HG02571 (cell line): ENCODE measurements around the gene EPSTI1.
"Not testable (repeated sequence)": the region's sequence is repeated elsewhere in the genome, so short reads cannot be mapped to it uniquely, and the experiment has no call there.

Experiments used
- ATAC-seq: cut with Tn5 transposase; IDR thresholded peaks from one replicate; pipeline ENCODE4 v1.9.1; 2021; ENCODE audit warnings: mild to moderate bottlenecking, moderate library complexity; ENCODE audit not compliant: unreplicated experiment

The EPSTI1 gene, protein sequence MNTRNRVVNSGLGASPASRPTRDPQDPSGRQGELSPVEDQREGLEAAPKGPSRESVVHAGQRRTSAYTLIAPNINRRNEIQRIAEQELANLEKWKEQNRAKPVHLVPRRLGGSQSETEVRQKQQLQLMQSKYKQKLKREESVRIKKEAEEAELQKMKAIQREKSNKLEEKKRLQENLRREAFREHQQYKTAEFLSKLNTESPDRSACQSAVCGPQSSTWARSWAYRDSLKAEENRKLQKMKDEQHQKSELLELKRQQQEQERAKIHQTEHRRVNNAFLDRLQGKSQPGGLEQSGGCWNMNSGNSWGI

DNA sequence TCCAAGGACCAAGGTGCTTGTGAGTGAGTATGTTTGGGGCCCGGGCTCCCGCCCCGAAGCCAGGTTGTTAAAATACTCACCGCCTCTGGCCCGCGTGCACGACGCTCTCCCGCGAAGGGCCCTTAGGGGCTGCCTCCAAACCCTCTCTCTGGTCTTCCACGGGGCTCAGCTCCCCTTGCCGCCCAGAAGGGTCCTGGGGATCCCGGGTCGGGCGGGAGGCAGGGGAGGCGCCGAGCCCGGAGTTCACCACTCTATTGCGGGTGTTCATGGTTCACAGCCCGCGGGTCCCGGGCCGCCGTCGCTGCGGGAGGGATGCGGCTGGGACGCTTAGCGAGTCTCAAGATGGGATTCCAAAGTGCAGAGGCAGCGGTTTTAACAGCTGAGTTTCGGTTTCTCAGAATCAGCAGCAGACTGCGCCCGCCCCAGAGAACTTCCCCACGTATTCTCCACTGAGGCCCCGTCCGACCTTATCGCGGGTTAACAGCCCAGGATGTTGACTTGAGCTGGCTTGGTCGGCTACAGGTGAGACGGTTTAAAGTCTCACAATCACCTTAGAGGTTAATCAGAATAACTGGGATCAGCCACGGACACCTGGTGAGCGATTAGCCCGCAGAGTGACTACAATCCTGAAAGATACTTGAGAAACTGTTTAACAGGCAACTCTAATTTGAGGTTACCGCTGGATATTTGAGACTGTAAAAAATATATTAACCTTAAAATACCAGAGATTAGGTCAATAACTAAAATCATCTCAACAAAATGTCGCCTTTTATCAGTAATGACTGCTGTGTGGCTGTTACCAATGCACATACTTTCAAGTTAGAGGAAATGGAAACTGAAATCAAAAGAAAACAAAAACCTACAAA lies at the start of gene EPSTI1:
TSS of gene EPSTI1 (minus strand) at position 344 of the 866 bp plus-strand sequence. CDS start at position 268, 76 bp downstream.
- ATAC-seq, result peak; percentile 87

DNA sequence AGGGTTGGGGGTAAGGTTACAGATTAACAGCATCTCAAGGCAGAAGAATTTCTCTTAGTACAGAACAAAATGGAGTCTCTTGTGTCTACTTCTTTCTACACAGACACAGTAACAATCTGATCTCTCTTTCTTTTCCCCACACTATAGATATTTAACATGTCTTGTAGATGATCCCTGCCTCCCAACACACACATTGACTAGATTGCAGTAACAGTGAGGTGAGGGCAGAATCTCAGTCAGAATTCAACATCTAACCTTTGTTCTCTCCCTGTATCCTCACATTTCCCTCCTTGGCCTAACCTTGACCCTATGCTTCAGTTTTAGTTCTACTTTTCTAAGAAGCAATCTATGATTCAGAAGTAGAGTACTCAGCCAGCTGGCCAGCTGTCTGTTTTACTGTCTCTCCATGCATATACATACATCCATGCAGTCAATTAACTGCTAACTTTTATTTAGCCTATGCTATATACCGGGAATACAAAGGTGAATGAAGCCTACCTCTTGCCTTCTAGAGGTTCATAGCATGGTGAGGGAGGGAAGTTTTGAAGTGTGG lies 49.4 kb upstream of the EPSTI1 start:
- ATAC-seq, result peak; percentile 63

DNA sequence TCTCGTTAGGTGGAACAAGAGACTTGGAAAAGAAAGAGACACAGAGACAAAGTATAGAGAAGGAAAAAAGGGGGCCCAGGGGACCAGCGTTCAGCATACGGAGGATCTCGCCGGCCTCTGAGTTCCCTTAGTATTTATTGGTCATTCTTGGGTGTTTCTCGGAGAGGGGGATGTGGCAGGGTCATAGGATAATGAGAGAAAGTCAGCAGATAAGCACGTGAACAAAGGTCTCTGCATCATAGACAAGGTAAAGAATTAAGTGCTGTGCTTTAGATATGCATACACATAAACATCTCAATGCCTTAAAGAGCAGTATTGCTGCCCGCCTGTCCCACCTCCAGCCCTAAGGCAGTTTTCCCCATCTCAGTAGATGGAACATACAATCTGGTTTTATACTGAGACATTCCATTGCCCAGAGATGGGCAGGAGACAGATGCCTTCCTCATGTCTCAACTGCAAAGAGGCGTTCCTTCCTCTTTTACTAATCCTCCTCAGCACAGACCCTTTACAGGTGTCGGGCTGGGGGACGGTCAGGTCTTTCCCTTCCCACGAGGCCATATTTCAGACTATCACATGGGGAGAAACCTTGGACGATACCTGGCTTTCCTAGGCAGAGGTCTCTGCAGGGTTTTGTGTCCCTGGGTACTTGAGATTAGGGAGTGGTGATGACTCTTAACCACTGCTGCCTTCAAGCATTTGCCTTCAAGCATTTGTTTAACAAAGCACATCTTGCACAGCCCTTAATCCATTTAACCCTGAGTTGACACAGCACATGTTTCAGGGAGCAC lies 48.7 kb upstream of the EPSTI1 start:
- not testable (repeated sequence) for ATAC-seq

DNA sequence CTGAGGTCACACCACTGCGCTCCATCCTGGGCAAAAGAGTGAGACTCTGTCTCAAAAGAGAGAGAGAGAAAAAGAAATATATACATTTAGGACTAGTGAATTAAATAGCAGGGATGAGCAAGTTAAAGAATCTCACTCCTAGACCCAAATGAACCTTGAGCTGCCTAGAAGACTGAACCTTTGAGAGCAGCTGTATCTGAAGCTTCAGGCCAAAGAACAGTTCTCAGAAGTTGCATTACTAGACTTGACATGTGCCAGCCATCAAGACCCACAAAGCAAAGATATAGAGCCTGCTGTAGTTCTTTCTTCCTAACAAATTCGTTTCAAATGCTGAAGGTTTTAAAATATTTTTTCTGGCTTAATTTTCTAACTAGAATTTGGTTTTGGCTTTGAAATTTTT lies 47.9 kb upstream of the EPSTI1 start:
- no peak for ATAC-seq

DNA sequence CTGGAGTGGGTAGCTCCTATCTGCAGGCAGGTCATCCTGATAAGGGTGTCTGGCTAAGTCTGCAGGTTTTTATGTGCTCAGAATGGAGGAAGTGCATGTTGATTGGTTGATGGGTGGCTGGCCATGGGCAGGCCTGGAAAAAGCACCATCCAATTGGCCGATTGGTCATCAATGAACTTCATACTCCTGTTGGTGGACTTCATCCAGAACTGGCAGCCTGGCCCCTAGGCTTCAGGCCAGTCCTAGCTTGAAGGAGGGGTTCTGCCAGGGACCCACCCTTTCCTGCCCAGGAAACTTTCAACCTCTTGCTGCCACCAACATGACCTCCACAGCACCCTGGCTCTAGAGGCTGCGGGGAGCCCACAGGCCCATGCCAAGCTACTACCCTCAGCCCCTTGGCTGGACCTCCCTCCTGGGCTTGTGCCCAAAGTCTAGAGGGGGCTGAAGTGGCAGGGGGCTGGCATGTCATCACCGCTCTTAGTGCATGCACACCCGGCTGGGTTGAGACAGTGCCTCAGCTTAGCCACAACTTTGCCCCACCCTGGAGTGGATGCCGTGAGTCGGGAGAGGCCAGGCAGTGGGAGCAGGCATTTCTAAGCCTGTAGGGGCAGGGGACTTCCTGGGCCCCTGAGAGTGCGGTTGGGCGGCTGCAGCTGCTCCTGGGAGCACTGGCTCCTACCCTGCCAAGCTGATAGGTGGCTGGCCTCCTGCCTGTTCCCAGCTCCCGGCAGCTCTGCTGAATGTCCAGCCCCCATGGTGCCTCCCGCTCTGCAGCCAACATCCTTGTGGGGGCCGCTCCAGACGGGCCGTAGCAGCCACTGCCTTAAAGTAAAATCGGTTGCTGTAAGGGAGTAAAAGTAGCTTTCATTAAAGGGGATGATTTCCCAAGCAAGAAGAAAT lies 44.6 kb upstream of the EPSTI1 start:
- ATAC-seq, result no peak

DNA sequence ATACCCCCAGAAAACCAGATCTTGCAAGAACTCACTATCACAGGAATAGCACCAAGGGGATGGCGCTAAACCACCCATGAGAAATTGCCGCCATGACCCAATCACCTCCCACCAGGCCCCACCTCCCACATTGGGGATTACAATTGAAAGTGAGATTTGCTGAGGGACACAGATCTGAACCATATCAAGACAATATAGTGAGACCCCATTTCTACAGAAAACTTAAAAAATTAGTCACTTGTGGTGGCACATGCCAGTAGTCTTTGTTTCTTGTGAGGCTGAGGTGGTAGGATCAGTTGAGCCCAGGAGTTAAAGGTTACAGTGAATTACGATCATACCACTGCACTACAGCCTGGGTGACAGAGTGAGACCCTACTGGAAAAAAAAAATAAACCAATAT lies 41.0 kb upstream of the EPSTI1 start:
- ATAC-seq, result no peak

DNA sequence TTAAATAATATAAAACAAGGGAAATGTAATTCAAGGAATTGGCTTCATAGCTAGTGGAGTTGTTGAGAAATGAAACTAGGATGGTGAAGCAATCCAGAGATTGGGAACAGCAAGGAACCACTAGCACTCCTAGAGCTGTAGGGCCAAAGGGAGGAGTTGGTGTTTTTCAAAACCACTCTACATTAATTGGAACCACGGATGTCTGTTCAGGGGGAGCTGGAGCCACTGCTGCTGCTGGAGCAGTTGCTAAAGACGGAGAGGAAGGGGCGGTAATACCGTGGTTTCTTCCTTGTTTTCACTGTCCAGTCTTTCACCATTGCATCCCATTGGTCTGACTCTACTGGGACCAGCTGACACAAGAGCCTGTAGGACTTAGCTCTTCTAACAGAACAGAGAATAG lies 39.8 kb upstream of the EPSTI1 start:
- no peak for ATAC-seq

DNA sequence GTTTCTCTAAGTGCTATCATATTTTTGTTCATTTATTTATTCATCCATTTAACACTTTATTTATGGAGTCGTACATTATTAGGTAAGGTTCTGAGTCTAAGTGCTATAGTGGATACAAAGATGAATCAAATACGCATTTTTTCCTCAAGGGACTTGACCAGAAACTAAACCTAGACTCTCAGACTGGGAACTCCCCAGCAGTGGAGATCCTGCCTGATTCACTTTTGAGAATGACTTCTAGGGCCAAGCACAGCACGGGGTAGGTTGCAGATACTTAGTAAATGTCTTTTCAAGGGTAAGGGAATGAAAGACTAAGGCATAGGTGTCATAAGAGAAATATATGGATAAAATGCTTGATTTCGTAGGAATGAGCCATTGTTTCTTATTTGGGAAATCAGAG lies 38.5 kb upstream of the EPSTI1 start:
- ATAC-seq, result no peak

DNA sequence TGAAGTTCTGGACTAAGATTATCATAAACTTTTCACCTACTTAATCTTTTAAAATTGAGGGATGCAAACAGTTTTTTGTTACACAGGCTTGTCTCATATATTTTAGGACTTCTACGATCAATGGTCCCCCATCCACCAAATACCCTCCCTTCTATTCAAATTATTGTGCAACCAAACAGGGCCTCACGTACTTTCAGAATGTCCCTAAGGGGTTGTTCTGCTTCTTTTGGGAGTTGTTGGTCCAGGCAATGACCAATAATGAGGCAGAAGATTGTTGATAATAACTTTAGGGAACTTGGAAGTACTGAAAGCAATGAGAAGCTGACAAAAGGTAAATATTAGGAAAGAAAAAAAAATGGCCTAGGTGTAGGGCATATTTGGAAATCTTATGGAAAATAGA lies 34.2 kb upstream of the EPSTI1 start:
- no peak for ATAC-seq

DNA sequence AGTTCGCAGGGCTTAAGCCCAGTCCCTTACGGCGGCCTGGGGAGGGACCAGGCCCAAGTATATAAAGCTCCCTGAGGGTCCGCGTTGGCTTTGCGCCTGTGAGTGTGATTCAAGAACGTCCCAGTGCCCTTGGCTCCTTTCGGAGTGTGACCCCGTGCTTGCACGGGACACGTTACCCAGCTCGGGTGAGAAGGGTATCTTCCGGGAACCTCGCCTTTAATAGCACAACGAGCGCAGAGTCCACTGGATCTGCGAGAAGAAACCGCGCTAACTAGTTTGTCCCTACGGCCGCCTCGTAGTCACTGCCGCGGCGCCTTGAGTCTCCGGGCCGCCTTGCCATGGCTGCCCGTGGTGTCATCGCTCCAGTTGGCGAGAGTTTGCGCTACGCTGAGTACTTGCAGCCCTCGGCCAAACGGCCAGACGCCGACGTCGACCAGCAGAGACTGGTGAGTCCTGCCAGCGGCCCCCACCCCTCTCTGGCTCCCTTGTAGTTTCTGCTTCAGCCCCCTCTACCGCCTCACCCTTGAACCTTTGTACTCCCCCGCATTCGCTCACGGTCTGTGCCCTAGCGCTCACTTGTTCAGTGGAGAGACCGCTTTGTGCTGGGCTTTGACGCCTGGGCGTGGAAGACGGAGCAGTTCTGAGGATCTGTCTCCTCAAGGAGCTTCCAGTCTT lies 31.4 kb upstream of the EPSTI1 start, which contains the start of gene DNAJC15:
TSS of gene DNAJC15 (plus strand) at position 298 of the 675 bp plus-strand sequence. CDS start at position 339, 41 bp downstream.
- ATAC-seq, result peak; percentile 75

DNA sequence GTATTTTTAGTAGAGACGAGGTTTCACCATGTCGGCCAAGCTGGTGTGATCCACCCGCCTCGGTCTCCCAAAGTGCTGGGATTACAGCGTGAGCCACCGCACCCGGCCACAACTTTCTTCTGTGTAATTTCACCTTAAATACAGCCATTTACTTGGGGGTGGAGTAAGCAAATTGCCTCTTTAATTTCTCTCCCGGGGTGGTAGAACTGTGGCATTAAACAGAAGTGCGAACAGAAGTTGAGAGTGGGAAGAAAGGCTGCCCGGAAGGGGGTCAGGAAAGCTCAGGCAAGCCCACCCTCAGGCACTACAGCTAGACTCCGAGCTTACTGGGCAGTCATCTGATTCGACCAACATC lies 30.9 kb upstream of the EPSTI1 start:
- ATAC-seq, result no peak

DNA sequence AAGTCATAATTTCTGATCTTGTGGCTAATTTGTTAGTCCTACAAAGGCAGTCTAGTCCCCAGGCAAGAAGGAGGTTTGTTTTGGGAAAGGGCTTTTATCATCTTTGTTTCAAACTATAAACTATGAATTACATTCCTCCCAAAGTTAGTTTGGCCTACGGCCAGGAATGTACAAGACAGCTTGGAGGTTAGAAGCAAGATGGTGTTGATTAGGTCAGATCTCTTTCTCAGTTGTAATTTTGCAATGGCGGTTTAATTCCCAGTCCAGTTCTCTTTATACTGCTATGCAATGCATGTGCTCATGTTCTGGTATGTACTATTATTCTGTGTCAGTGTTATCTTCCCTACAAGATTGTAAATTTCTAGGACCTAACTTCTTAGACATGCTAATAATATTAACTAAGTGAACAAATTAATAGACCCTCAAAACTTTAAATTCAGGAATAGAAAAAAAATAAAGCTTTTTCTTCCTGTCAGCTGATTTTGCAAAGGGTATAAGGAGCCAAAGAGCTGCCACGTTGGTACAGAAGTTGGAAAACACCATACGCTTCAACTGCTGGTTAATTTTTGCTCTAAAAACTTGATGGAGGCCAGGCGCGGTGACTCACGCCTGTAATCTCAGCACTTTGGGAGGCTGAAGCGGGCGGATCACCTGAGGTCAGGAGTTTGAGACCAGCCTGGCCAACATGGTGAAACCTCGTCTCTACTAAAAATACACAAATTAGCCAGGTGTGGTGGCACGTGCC lies 30.1 kb upstream of the EPSTI1 start:
- no peak for ATAC-seq

DNA sequence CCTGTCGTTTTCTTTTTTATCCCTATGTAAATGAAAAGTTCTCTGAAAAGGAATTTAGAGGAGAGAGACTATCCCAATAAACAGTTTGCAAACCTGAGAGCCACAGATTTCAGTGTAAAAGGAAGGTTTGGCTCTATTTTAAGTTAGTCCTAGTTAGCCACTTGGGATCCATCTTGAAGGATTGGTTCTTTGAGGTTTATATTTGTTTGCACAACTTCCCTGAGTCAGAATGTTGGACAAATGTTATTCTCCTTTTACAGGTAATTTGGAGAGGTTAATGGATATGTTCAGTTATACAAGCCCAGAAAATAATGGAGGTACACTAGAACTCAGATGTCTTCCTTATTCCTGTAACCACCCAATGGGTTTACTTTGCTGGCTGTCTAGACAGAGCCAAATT lies 28.8 kb upstream of the EPSTI1 start:
- no peak for ATAC-seq

DNA sequence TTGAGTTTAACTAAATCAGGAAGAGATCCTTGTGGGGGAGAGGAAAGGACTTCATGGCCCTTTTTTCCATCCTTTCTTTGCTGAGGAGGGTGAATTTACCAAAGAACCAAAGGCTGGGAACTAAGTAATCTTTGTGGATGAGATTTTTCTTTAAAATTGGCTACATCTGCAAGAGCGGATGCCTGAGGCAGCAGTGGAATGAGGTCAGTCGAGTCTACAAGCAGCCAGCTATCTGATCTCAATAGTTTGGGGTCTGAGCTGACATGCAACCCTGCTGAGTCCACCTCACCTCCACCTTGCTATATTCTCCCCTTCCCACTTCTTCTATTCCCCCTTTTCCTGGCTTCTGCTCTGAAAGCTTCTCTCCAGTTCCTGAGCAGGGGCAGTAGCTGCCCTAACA lies 27.8 kb upstream of the EPSTI1 start:
- no peak for ATAC-seq

DNA sequence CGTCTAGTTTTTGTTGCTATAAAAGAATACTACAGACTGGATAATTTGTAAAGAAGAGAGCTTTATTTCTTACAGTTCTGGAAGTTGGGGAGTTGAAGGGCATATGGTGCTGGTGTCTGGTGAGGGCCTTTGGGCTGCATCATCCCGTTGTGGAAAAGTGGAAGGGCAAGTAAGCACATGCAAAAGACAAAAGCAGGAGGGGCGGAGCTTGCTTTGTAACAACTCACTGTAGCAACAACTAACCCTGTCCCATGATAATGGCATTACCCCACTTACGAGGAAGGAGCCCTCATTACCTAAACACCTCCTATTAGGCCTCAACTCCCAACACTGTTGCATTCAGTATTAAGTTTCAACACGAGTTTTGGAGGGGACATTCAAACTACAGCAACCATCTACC lies 24.2 kb upstream of the EPSTI1 start:
- ATAC-seq, result no peak

DNA sequence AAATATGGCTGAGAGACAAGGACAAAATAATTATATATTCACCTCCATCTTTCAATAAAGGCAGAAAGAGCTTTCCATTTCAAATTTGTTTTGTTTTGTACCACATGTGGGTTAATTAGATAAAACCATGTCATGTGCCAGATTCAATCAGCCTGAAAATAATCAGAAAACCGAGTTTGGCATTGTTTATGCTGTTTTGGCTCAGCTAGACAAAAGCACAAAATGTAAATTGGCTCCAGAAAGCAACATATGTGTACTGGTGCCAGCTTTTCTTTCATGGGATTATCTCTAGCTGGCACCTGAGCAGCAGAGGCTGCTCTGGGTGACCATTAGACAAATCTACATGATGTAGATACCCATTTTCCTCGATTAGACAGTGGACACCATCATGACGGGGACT lies 22.1 kb upstream of the EPSTI1 start:
- ATAC-seq, result no peak

DNA sequence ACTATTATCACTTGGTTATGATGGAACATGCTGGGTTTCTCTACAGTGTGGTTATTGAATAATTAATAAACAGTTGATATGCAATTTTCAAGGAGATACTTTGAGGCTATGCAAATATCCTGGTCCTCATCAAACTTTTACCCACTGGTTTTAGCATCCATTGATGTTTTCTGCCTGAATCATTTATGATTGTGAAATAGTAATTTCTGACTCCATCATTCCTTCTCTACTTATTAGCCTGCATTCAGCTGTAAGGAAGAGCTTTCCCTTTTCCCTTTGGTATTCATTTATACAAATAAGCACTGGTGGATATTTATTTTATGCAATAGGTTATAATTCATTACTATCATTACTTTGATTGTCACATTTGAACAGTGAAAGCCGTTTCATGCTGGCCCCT lies 17.5 kb upstream of the EPSTI1 start:
- ATAC-seq, result no peak

DNA sequence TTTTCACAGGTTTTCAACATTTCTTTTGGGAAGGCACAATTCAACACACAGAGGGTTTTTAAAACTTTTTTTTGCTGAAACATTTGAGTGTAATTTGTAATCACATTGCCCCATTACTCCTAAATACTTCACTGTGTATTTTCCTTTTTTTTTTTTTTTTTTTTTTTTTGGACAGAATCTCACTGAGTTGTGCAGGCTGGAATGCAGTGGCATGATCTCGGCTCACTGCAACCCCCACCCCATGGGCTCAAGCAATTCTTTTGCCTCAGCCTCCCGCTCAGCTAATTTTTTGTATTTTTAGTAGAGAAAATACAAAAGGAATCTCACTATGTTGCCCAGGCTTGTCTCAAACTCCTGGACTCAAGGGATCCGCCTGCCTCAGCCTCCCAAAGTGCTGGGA lies 16.6 kb upstream of the EPSTI1 start:
- ATAC-seq, result no peak
